Measurements from ENCODE around the gene IFIH1. TPM values are rescaled to one million over a fixed set of nuclear protein-coding genes. Genes with fewer than 3 reads are reported as not detected.

IFIH1 gene
- total RNA-seq, 1 donor from 2014 or later: 6.6 TPM

GRCh38 chr2:162252153-162252552 is 66.3 kb downstream of the IFIH1 start:
- no peak for DNase-seq (ENCODE audit: low spot score, unreplicated experiment)
- TF ChIP-seq, protein P1, sequence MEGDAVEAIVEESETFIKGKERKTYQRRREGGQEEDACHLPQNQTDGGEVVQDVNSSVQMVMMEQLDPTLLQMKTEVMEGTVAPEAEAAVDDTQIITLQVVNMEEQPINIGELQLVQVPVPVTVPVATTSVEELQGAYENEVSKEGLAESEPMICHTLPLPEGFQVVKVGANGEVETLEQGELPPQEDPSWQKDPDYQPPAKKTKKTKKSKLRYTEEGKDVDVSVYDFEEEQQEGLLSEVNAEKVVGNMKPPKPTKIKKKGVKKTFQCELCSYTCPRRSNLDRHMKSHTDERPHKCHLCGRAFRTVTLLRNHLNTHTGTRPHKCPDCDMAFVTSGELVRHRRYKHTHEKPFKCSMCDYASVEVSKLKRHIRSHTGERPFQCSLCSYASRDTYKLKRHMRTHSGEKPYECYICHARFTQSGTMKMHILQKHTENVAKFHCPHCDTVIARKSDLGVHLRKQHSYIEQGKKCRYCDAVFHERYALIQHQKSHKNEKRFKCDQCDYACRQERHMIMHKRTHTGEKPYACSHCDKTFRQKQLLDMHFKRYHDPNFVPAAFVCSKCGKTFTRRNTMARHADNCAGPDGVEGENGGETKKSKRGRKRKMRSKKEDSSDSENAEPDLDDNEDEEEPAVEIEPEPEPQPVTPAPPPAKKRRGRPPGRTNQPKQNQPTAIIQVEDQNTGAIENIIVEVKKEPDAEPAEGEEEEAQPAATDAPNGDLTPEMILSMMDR (IDR thresholded peaks at IDR 0.05; ENCODE audit: unreplicated experiment): no peak
- Mint-ChIP-seq H3K4me3 (ENCODE audit: low read depth) (no peak overlapping the region), H3K4me1 (ENCODE audit: low read depth) (no peaks in the 10 kb centered on the region), H3K36me3 (ENCODE audit: insufficient read depth) (no peaks in the 10 kb centered on the region), H3K27ac (no peak overlapping the region), H3K9me3 (ENCODE audit: low read depth) (no peaks in the 10 kb centered on the region), H3K27me3 (no peaks in the 10 kb centered on the region)

DNA sequence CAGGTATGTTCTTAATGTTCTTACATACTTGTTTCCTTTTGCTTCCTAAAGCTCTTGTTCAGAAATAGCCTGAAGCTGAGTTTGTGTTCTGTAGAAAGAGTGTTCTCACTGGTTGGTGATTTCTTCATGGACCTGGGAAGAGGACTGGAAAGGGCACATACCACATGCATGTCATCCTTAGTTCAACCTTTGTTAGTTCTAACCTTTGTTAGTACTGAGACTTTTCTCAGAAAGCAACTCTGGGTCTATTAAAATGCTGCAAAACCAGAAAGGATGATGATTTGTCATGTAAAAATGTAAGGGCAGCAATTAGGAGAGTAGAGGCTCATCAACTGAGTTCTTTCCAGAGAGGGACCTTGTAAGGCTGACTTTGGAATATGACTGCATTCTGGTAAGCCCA is 72.7 kb downstream of the IFIH1 start:
- no peak for DNase-seq (ENCODE audit: low spot score, unreplicated experiment)
- Mint-ChIP-seq H3K27ac (no peak overlapping the region), H3K9me3 (ENCODE audit: low read depth) (no peaks in the 10 kb centered on the region), H3K4me1 (ENCODE audit: low read depth) (no peaks in the 10 kb centered on the region), H3K4me3 (ENCODE audit: low read depth) (no peak overlapping the region), H3K36me3 (ENCODE audit: insufficient read depth) (no peaks in the 10 kb centered on the region), H3K27me3 (peaks cover 3% of the 10 kb centered on the region)
- TF ChIP-seq, protein P1 (IDR thresholded peaks at IDR 0.05; ENCODE audit: unreplicated experiment): no peak

- DNase-seq (ENCODE audit: low spot score, unreplicated experiment): no peak
- H3K36me3 Mint-ChIP-seq (ENCODE audit: insufficient read depth): no peaks in the 10 kb centered on the region
- H3K27ac Mint-ChIP-seq: no peak overlapping the region
- no peak overlapping the region for H3K4me3 Mint-ChIP-seq (ENCODE audit: low read depth)
- peaks cover 8% of the 10 kb centered on the region for H3K27me3 Mint-ChIP-seq
- TF ChIP-seq, protein P1 (IDR thresholded peaks at IDR 0.05; ENCODE audit: unreplicated experiment): no peak
- H3K4me1 Mint-ChIP-seq (ENCODE audit: low read depth): no peaks in the 10 kb centered on the region
- no peaks in the 10 kb centered on the region for H3K9me3 Mint-ChIP-seq (ENCODE audit: low read depth)
Measured at GRCh38 chr2:162245061-162245460, 73.4 kb downstream of the IFIH1 start.

DNA sequence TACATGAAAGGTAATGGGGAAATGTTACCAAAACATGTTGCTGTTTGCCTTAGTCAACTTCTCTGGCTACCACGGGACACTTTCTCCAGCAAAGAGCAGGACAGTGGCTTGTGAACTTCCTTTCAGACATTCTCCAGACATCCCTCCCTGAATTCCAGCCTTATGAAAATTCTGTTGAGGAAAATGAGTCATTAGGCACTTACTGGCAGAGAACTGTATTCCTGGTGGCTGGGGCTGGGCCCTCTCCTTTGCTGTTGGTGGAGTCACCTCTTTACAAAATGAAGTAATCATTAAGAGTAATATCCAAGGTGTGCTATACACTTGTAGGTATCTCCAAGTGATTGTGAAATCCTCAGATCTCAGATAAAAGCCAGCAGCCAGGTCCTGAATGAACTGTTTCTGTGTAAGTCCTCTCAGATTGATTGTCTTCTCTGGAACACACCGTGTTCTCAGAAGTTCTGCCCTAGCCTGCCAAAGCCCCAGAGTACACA is 73.9 kb downstream of the IFIH1 start:
- Mint-ChIP-seq H3K4me3 (ENCODE audit: low read depth) (no peak overlapping the region), H3K36me3 (ENCODE audit: insufficient read depth) (no peaks in the 10 kb centered on the region), H3K27me3 (peaks cover 12% of the 10 kb centered on the region), H3K27ac (no peak overlapping the region), H3K9me3 (ENCODE audit: low read depth) (no peaks in the 10 kb centered on the region), H3K4me1 (ENCODE audit: low read depth) (no peaks in the 10 kb centered on the region)
- TF ChIP-seq, protein P1 (IDR thresholded peaks at IDR 0.05; ENCODE audit: unreplicated experiment): no peak
- no peak for DNase-seq (ENCODE audit: low spot score, unreplicated experiment)

DNA sequence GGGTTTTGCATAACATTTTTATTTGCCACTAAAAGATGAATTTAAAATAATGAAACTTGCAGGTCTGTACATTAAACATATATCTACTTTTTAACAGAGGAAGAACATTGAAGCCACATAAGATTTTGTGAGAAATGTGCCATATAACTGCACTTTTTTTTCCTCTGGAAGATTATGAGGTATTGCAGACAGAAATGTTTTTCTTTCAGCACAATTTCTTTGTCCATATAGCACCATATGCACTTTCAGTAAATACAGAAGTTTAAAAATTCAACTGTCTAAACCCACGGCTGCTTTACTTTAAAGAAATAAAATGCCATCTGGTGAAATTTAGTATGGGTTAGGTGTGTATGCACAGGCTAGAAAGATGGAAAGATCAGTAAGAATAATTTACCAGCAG is 74.8 kb downstream of the IFIH1 start:
- H3K4me3 Mint-ChIP-seq (ENCODE audit: low read depth): no peak overlapping the region
- no peak overlapping the region for H3K27ac Mint-ChIP-seq
- H3K27me3 Mint-ChIP-seq: peaks cover 15% of the 10 kb centered on the region
- H3K4me1 Mint-ChIP-seq (ENCODE audit: low read depth): no peaks in the 10 kb centered on the region
- no peak for DNase-seq (ENCODE audit: low spot score, unreplicated experiment)
- H3K36me3 Mint-ChIP-seq (ENCODE audit: insufficient read depth): no peaks in the 10 kb centered on the region
- H3K9me3 Mint-ChIP-seq (ENCODE audit: low read depth): no peaks in the 10 kb centered on the region
- TF ChIP-seq, protein P1 (IDR thresholded peaks at IDR 0.05; ENCODE audit: unreplicated experiment): no peak
